GM23248 (cell line): ENCODE data around the gene ST6GALNAC3. TPM values are rescaled to one million over a fixed set of nuclear protein-coding genes. Genes with fewer than 3 reads are reported as not detected.

Experiments
- DNase-seq: peaks from one replicate; pipeline ENCODE4 v3.0.0-alpha.2; 2015
- H2AFZ ChIP-seq: fragments of 200-600 bp; sonication (generic); 2 replicates; pipeline ENCODE4 v1.6.1; 2016; ENCODE audit warnings: antibody characterized with exemption
- H3F3A ChIP-seq: fragments of 200-600 bp; sonication (generic); 2 replicates; pipeline ENCODE4 v1.6.1; 2016; ENCODE audit warnings: mild to moderate bottlenecking, antibody characterized with exemption, mixed run types; ENCODE audit not compliant: insufficient read depth
- H3K27ac ChIP-seq: fragments of 200-600 bp; sonication (generic); 2 replicates; pipeline ENCODE4 v1.5.1; 2016; ENCODE audit warnings: mild to moderate bottlenecking
- H3K27me3 ChIP-seq: fragments of 200-600 bp; sonication (generic); replicated peaks from 2 replicates; pipeline ENCODE4 v1.6.1; 2016; ENCODE audit warnings: mild to moderate bottlenecking; ENCODE audit not compliant: insufficient read depth
- H3K36me3 ChIP-seq: fragments of 200-600 bp; sonication (generic); 2 replicates; pipeline ENCODE4 v1.6.1; 2016; ENCODE audit warnings: low read depth, mild to moderate bottlenecking
- H3K4me1 ChIP-seq: fragments of 200-600 bp; sonication (generic); 2 replicates; pipeline ENCODE4 v1.6.1; 2016; ENCODE audit warnings: mild to moderate bottlenecking; ENCODE audit not compliant: insufficient read depth
- H3K4me2 ChIP-seq: fragments of 200-600 bp; sonication (generic); one replicate; pipeline ENCODE4 v1.6.1; 2016; ENCODE audit warnings: mild to moderate bottlenecking; ENCODE audit not compliant: unreplicated experiment
- H3K4me3 ChIP-seq: fragments of 200-600 bp; sonication (generic); 2 replicates; pipeline ENCODE4 v1.5.1; 2016; ENCODE audit warnings: mild to moderate bottlenecking
- H3K79me2 ChIP-seq: fragments of 200-600 bp; sonication (generic); 2 replicates; pipeline ENCODE4 v1.6.1; 2016; ENCODE audit warnings: mild to moderate bottlenecking; ENCODE audit not compliant: insufficient read depth
- H3K9ac ChIP-seq: fragments of 200-600 bp; sonication (generic); 2 replicates; pipeline ENCODE4 v1.6.1; 2016; ENCODE audit warnings: mild to moderate bottlenecking
- H3K9me2 ChIP-seq: fragments of 200-600 bp; sonication (generic); 2 replicates; pipeline ENCODE4 v1.6.1; 2016; ENCODE audit warnings: mixed run types, mild to moderate bottlenecking, moderate library complexity; ENCODE audit not compliant: insufficient read depth
- H3K9me3 ChIP-seq: fragments of 200-600 bp; sonication (generic); one replicate; pipeline ENCODE4 v1.6.1; 2017; ENCODE audit warnings: low read depth
- H4K20me1 ChIP-seq: fragments of 200-600 bp; sonication (generic); 2 replicates; pipeline ENCODE4 v1.6.0; 2016; ENCODE audit not compliant: insufficient read depth
- EZH2 ChIP-seq: fragments of 200-600 bp; sonication (generic); IDR thresholded peaks from 2 replicates; pipeline ENCODE4 v1.6.1; 2018; ENCODE audit warnings: antibody characterized with exemption, mild to moderate bottlenecking; ENCODE audit not compliant: insufficient read depth, poor library complexity, severe bottlenecking
- EZH2phosphoT487 ChIP-seq: fragments of 200-600 bp; sonication (generic); IDR thresholded peaks from 2 replicates; pipeline ENCODE4 v1.6.1; 2018; ENCODE audit warnings: antibody characterized with exemption, moderate library complexity, mild to moderate bottlenecking, low read depth; ENCODE audit not compliant: insufficient read depth
- WGBS, 2 experiments: methylation state at CpG; one replicate each; pipeline ENCODE4 v1.1.6; 2015 to 2017; ENCODE audit warnings: low lambda C conversion rate in 2 of 2, low coverage in 1 of 2; ENCODE audit errors: missing lambda C conversion rate in 2 of 2; 5-methylcytosine and 5-hydroxymethylcytosine counted together
- in situ Hi-C: fragments of 300-500 bp; cut with MboI; formaldehyde crosslinking; loops from 2 replicates; pipeline ENCODE4 v1.15.0; 2020
- polyA plus RNA-seq: library from polyadenylated mRNA; unstranded; fragments of >200 nt; fragmentation: Nextera tagmentation; extraction: Ambion mirVana; gene quantifications from 2 replicates; pipeline ENCODE4 v1.2.1, GENCODE V29; 2016
- total RNA-seq: library from RNA; depleted of rRNA; stranded (reverse); fragments of >200 nt; shearing (Covaris generic); gene quantifications from 2 replicates; pipeline ENCODE4 v1.2.3, GENCODE V29; 2014

ST6GALNAC3 gene
- total and polyA plus RNA-seq, 2 experiments from 2014 or later, result not detected

- in situ Hi-C loops, result no loop called here
- H3K4me2 ChIP-seq, result no peak overlapping the region
- no peaks in the 10 kb centered on the region for H3K79me2 ChIP-seq
- H3K36me3 ChIP-seq, result no peaks in the 10 kb centered on the region
- H3K27me3 ChIP-seq, result no peaks in the 10 kb centered on the region
- H3F3A ChIP-seq, result no peaks in the 10 kb centered on the region
- no peaks in the 10 kb centered on the region for H3K4me1 ChIP-seq
- H3K4me3 ChIP-seq, result no peak overlapping the region
- DNase-seq, result no peak
- 78 to 81% methylated on average over 2 of the region's 2 CpGs for WGBS, 2 experiments
- TF ChIP-seq EZH2, result no peak
- TF ChIP-seq EZH2phosphoT487, result no peak
- no peaks in the 10 kb centered on the region for H4K20me1 ChIP-seq
- H3K9ac ChIP-seq, result no peak overlapping the region
- H3K9me2 ChIP-seq, result no peaks in the 10 kb centered on the region
- H3K27ac ChIP-seq, result no peak overlapping the region
- H3K9me3 ChIP-seq, result no peaks in the 10 kb centered on the region
- no peak overlapping the region for H2AFZ ChIP-seq
These were observed 193.1 kb downstream of the ST6GALNAC3 start for GRCh38 chr1:76267631-76268030.

GRCh38 chr1:76268341-76268740 lies 193.8 kb downstream of the ST6GALNAC3 start:
- no peak for DNase-seq
- Histone ChIP-seq H2AFZ (no peak overlapping the region), H3K9ac (no peak overlapping the region), H3K36me3 (no peaks in the 10 kb centered on the region), H3K4me1 (no peaks in the 10 kb centered on the region), H3K27me3 (no peaks in the 10 kb centered on the region), H3K4me3 (no peak overlapping the region), H3K79me2 (no peaks in the 10 kb centered on the region), H3K9me3 (no peaks in the 10 kb centered on the region), H3K9me2 (no peaks in the 10 kb centered on the region), H4K20me1 (no peaks in the 10 kb centered on the region), H3K4me2 (no peak overlapping the region), H3F3A (no peaks in the 10 kb centered on the region), H3K27ac (no peak overlapping the region)
- 34 to 41% methylated on average over 2 of the region's 2 CpGs for WGBS, 2 experiments
- in situ Hi-C loops, result no loop called here
- TF ChIP-seq EZH2phosphoT487, result no peak
- TF ChIP-seq EZH2, result no peak

- Histone ChIP-seq H3K79me2 (no peaks in the 10 kb centered on the region), H3K4me1 (no peaks in the 10 kb centered on the region), H4K20me1 (no peaks in the 10 kb centered on the region), H3K27ac (no peak overlapping the region), H3K9ac (no peak overlapping the region), H3K4me3 (no peak overlapping the region), H3K36me3 (no peaks in the 10 kb centered on the region), H3K27me3 (no peaks in the 10 kb centered on the region), H2AFZ (no peak overlapping the region), H3F3A (no peaks in the 10 kb centered on the region), H3K4me2 (no peak overlapping the region), H3K9me3 (no peaks in the 10 kb centered on the region), H3K9me2 (no peaks in the 10 kb centered on the region)
- DNase-seq, result peak; percentile 79
- TF ChIP-seq EZH2phosphoT487, result no peak
- TF ChIP-seq EZH2, result no peak
- in situ Hi-C loops, result no loop called here
- WGBS, 2 experiments, result 38 to 46% methylated on average over 2 of the region's 2 CpGs
These were observed 194.6 kb downstream of the ST6GALNAC3 start for GRCh38 chr1:76269155-76269554.

- WGBS, 2 experiments, result 68 to 75% methylated on average over 1 of the region's 1 CpG
- no peak overlapping the region for H3K27ac ChIP-seq
- H3K9me2 ChIP-seq, result no peaks in the 10 kb centered on the region
- H3K9ac ChIP-seq, result no peak overlapping the region
- H3F3A ChIP-seq, result no peaks in the 10 kb centered on the region
- TF ChIP-seq EZH2, result no peak
- no peak for TF ChIP-seq EZH2phosphoT487
- H3K27me3 ChIP-seq, result no peaks in the 10 kb centered on the region
- no peaks in the 10 kb centered on the region for H4K20me1 ChIP-seq
- H3K4me3 ChIP-seq, result no peak overlapping the region
- H3K4me2 ChIP-seq, result no peak overlapping the region
- no peaks in the 10 kb centered on the region for H3K79me2 ChIP-seq
- H3K36me3 ChIP-seq, result no peaks in the 10 kb centered on the region
- H3K9me3 ChIP-seq, result no peaks in the 10 kb centered on the region
- in situ Hi-C loops, result no loop called here
- DNase-seq, result no peak
- no peak overlapping the region for H2AFZ ChIP-seq
- no peaks in the 10 kb centered on the region for H3K4me1 ChIP-seq
These were observed 199.8 kb downstream of the ST6GALNAC3 start for GRCh38 chr1:76274302-76274701.

- Histone ChIP-seq H3K27me3 (no peaks in the 10 kb centered on the region), H2AFZ (no peak overlapping the region), H3K79me2 (no peaks in the 10 kb centered on the region), H3K36me3 (no peaks in the 10 kb centered on the region), H3K9me3 (no peaks in the 10 kb centered on the region), H3K4me2 (no peak overlapping the region), H3K9me2 (no peaks in the 10 kb centered on the region), H3K9ac (no peak overlapping the region), H3K4me3 (no peak overlapping the region), H3K27ac (no peak overlapping the region), H3K4me1 (no peaks in the 10 kb centered on the region), H4K20me1 (no peaks in the 10 kb centered on the region), H3F3A (no peaks in the 10 kb centered on the region)
- WGBS, 2 experiments, result 43 to 55% methylated on average over 3 of the region's 3 CpGs
- DNase-seq, result no peak
- in situ Hi-C loops, result no loop called here
- TF ChIP-seq EZH2phosphoT487 (no peak), EZH2 (no peak)
These were observed 200.2 kb downstream of the ST6GALNAC3 start for GRCh38 chr1:76274718-76275117.
